Measurements from ENCODE around the gene EGR1.

The EGR1 gene

GRCh38 chr5:138453590-138453989, 11.7 kb upstream of the EGR1 start:
- no peak for DNase-seq (ENCODE audit: low read depth in 2 of 2)

GRCh38 chr5:138454121-138454520, 11.2 kb upstream of the EGR1 start:
- no peak for DNase-seq (ENCODE audit: low read depth in 2 of 2)

GRCh38 chr5:138455232-138455930, 9.9 kb upstream of the EGR1 start:
- DNase-seq (ENCODE audit: low read depth in 2 of 2): no peak

DNA sequence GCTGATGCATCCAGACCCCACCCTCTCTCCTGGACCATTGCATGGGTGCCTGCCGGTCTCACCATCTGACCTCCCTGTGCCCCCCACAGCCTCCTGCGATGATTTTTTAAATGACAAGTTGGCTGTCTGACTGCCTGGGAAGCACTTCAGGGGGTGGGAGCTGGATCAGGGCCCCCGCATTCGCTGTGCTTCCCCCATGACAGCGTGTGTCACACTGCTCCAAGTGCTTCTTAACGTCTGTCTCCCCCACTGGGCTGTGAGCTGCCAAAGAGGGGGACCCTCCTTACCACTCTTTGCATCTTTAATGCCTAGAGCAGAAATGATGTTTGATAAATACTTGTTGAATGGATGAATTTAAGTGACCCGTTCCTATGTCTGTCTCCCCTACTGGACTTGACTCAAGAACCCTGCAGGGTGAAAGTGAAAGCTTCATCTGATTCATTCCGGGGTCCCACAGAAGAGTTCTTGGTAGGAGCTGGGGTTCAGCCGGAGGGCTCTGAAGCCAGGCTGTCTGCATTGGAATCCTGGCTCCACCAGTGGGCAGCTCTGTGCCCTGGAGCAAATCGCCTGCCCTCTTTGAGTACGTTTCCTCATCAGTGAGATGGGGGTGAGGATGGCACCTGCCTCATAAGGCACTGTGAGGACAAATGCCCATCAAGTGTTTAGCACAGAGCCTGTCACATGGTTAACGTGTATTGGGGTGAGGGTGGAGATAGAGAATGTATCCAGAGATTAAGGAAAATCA, 7.6 kb upstream of the EGR1 start:
- no peak for DNase-seq (ENCODE audit: low read depth in 2 of 2)

DNA sequence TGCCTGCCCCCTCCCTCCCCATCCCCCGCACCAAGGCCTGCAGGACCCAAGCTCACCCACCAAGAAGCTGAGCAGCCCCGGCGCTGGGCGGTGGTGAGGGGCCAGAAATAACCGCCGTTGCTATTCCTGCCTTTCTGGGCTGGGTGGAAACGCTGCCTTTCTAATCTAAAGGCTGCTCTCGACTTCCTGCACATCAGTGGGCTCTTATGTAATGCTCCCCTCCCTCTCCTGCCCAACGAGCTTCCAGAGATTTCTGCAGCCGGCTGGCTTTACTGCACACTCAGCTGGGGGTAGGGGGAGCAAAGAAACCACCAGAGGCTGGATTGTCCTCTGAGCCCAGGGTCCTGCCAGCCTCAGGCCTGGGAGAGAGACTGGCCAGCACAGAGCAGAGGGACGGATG, 6.9 kb upstream of the EGR1 start:
- no peak for DNase-seq (ENCODE audit: low read depth in 2 of 2)

- no peak for DNase-seq (ENCODE audit: low read depth in 2 of 2)
These were observed 6.4 kb upstream of the EGR1 start for GRCh38 chr5:138458856-138459255.

DNA sequence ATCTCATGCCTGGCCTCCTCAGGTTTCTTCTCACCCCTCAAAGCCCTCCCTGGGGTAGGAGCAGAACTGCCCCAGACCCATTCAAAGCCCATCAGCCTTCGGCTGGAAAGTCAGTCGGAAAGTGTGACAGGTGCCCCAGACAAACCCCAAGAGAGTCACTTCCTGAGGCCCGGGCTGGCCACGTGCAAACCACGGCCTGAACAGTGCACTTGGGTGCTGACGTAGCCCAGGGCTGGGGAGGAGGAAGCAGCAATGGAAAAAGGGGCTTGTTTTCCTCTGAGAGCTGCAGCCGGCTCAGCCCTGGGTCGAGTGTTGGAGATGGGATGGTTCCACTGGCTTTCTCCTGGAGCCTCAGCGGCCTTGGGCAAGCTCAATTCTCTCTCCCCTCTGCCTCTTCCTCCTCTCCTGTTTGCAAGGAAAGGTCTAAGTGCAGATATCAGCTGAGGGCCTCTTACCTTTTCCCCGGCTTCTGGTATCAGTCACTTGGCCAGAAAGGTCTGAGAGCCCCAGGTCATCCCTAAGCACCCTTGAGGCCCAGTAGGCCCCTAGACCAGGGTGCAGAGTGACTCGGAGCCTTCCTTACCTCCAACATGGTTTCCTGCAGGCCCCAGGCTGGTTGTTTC, 5.9 kb upstream of the EGR1 start:
- DNase-seq (ENCODE audit: low read depth in 2 of 2): peak; percentile 70 to 80

DNA sequence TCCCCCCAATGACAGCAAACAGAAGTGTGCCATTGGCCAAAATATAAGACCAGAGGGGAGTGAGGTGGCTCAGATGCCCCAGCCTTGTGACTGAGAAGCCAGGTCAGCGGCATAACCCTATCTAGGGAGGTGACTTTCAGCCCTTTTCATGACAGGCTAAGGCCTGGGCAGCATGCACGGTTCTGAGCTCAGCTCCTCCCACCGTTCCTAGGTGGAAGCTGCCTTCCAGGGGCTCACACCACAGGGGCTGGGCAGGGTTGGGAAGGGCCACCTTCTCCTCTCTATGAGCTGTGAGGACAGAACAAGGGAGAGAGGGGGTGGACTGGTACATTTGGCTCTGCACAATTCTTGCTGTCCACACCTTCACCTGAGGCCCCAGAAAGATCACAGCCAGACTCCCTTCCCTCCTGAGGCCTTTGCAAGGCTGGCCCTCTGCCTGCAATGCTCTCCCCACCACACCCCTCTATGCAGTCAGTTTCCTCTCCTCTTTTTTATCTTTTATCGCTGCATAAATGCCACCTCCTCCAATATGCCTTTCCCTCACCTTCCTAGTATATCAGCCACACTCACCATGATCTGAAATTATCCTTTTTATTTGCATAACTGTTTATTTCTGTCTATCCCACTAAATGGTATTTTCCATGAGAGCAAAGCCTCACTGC, 5.1 kb upstream of the EGR1 start:
- DNase-seq (ENCODE audit: low read depth in 2 of 2): no peak

- no peak for DNase-seq (ENCODE audit: low read depth in 2 of 2)
These were observed 3.7 kb upstream of the EGR1 start for GRCh38 chr5:138461343-138462125.

DNA sequence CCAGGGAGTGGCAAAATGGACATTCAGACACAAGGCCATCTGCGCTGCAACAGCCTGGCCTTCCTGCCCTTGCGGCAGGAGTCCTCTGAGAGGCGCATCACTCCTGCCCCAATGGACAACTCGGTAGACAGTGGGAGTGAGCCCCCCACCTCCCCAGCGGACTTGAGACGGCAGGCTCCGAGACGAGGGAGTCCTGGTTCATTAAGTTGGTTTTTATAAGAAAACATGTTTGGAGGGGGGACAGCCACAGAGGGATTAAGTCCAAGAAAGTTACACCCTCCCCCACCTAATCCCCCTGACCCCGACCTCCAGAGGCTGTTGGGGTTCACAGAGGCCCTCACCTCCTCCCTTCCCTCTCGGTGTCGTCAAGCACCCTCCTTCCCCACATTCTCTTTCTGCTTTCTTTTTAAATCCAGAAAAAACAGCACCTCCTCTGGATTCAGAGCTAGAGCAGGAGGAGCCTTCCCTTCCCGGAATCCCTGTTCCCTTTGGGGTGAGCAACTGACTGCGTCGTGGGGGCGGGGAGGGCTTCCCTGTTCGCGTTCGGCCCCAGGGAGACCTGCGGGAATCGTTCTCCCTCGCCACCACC, 1.8 kb upstream of the EGR1 start:
- no peak for DNase-seq (ENCODE audit: low read depth in 2 of 2)

DNA sequence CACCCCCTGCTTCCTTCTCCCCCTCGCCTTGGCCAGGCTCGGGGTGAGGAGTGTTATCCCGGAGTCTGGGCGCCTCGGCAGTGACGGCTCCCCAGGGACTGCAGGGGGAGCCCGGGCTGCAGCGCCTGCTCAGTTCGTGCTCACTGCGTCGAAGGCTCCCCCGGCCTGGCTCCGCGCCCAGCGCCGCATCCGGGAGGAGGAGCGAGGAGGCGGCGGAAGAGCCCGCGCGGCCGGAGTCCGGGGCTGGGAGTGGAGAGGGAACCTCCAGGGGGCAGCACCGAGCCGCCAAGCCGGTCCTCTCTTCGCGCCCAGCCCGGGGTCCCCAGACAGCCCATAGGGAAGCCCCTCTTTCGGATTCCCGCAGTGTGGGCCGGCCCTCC, 1.3 kb upstream of the EGR1 start:
- DNase-seq (ENCODE audit: low read depth in 2 of 2): peak; percentile 82 to 87

DNA sequence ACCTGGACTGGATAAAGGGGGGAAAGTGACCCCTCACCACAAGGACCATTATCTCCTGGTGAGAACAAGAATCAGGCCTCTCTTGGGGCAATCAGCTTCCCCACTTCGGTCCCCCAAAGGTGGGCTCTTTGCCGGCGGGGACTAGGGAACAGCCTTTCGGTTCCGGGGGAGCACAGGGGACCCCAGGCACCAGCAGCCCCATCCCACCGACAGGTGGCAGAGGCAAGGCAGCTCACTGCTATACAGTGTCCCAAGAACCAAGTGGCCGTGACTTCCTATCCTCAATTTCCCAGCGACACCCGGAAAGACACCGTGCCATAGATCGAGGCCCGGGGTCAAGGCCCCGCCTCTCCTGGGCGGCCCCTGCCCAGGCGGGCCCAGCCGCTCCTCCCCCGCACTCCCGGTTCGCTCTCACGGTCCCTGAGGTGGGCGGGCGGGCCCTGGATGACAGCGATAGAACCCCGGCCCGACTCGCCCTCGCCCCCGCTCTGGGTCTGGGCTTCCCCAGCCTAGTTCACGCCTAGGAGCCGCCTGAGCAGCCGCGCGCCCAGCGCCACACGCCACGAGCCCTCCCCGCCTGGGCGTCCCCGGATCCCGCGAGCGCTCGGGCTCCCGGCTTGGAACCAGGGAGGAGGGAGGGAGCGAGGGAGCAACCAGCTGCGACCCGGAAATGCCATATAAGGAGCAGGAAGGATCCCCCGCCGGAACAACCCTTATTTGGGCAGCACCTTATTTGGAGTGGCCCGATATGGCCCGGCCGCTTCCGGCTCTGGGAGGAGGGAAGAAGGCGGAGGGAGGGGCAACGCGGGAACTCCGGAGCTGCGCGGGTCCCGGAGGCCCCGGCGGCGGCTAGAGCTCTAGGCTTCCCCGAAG, 655 bp upstream of the EGR1 start:
- peak; percentile 88 to 91 for DNase-seq (ENCODE audit: low read depth in 2 of 2)

DNA sequence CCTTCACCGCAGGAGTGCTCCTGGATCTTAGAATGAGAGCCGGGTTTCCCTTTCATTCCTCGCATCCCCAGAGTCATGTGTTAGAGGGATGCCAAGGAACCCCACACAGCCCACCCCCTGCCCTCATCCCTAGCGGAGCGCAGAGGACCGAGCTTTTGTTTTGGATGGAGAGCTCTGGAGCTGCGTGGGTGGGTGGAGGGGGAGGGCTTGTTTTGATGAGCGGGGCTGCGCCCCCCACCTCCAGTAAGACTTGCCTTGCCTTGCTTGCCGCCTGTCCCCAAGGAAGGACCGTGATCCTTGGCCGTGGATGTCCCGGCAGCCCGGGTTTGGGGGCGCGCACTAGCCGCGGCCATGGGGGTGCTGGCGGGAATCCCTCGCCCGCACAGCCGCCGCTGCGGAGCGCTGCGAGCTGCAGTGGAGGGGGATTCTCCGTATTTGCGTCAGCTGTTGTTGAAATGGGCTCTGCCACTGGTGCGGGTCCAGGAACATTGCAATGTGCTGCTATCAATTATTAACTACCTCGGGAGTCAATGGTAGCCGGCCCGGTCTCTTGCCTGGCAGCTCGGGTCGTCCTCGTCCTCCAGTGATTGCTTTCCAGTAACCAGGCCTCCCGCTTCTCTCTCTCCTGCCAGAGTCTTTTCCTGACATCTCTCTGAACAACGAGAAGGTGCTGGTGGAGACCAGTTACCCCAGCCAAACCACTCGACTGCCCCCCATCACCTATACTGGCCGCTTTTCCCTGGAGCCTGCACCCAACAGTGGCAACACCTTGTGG, 1.0 kb downstream of the EGR1 start:
- peak in 1 of 2 donors; percentile 33 for DNase-seq (ENCODE audit: low read depth in 2 of 2)

GRCh38 chr5:138466900-138467710, 1.8 kb downstream of the EGR1 start:
- DNase-seq (ENCODE audit: low read depth in 2 of 2): peak; percentile 31 to 48

DNA sequence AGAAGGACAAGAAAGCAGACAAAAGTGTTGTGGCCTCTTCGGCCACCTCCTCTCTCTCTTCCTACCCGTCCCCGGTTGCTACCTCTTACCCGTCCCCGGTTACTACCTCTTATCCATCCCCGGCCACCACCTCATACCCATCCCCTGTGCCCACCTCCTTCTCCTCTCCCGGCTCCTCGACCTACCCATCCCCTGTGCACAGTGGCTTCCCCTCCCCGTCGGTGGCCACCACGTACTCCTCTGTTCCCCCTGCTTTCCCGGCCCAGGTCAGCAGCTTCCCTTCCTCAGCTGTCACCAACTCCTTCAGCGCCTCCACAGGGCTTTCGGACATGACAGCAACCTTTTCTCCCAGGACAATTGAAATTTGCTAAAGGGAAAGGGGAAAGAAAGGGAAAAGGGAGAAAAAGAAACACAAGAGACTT, 2.4 kb downstream of the EGR1 start:
- DNase-seq (ENCODE audit: low read depth in 2 of 2): peak; percentile 33 to 38

DNA sequence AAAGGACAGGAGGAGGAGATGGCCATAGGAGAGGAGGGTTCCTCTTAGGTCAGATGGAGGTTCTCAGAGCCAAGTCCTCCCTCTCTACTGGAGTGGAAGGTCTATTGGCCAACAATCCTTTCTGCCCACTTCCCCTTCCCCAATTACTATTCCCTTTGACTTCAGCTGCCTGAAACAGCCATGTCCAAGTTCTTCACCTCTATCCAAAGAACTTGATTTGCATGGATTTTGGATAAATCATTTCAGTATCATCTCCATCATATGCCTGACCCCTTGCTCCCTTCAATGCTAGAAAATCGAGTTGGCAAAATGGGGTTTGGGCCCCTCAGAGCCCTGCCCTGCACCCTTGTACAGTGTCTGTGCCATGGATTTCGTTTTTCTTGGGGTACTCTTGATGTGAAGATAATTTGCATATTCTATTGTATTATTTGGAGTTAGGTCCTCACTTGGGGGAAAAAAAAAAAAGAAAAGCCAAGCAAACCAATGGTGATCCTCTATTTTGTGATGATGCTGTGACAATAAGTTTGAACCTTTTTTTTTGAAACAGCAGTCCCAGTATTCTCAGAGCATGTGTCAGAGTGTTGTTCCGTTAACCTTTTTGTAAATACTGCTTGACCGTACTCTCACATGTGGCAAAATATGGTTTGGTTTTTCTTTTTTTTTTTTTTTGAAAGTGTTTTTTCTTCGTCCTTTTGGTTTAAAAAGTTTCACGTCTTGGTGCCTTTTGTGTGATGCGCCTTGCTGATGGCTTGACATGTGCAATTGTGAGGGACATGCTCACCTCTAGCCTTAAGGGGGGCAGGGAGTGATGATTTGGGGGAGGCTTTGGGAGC, 3.1 kb downstream of the EGR1 start:
- peak; percentile 35 to 46 for DNase-seq (ENCODE audit: low read depth in 2 of 2)

DNA sequence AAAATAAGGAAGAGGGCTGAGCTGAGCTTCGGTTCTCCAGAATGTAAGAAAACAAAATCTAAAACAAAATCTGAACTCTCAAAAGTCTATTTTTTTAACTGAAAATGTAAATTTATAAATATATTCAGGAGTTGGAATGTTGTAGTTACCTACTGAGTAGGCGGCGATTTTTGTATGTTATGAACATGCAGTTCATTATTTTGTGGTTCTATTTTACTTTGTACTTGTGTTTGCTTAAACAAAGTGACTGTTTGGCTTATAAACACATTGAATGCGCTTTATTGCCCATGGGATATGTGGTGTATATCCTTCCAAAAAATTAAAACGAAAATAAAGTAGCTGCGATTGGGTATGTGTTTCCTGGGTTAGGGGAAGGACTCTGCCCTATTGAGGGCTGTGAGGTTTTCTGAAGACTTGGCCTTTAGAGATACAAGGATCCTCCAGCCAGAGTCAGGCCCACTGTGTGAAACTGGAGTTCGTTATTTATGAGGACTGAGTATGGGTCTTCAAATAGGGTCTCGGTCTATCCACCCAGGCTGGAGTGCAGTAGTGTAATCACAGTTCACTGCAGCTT, 3.8 kb downstream of the EGR1 start:
- no peak for DNase-seq (ENCODE audit: low read depth in 2 of 2)

All from stimulated activated CD8-positive, alpha-beta memory T cell treated with anti-CD3 and anti-CD28 coated beads, Interleukin-2, amount 100 ng/mL, for 1 hour (primary cell).